A172 (cell line): ENCODE data around the gene CCK. TPM values are rescaled to one million over a fixed set of nuclear protein-coding genes. Genes with fewer than 3 reads are reported as not detected.

Source experiments
- DNase-seq: peaks from one replicate; pipeline ENCODE4 v3.0.0-alpha.2; 2015; ENCODE audit warnings: low spot score
- total RNA-seq: library from RNA; depleted of rRNA; stranded (reverse); fragments of >200 nt; shearing (Covaris generic); gene quantifications from 2 replicates; pipeline ENCODE4 v1.2.3, GENCODE V29; 2014; rRNA removed

Gene CCK
- total RNA-seq, 1 experiment from 2014 or later: not detected

DNA sequence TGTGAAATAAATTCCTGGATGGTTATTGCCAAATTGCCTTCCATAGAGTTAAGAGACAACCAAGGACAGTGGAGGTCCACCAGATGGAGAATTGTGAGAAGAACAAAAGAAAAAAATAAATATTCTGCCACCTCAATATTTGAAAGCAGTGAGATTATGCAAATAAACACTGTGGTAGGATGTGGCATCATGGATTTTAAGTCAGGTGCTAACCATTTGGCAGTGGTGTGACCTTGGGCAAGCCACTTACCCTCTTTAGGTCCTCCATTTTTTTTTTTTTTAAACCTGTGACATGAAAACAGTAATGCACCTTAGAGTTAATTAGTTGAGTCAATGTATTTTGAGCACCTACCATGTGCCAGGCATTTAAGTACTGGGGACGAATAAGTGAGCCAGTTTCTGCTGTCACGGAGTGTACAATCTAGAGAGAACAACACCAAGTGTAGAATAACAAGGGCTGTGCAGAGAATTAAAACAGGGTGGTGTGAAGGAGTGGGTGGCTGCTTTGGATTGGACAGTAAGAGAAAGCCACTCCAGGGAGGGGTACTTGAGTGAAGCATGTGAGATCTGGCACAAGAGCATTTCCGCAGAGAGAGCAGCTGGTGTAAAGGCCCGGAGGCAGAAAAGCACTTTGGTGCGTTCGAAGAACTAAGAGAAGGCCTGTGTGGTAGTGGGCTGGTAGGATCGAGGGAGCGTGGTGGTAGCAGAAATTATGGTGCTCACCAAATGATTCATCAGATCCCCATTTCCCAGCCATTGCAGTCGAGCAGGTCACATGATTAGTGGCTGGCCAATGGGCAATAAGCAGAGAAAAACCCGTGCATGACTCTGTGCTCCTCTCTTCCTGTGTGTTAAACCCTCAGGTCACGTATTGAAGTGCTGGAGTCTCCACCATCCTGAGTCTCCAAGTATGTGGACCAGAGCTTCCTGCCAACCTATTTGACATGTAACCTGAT lies 39.2 kb downstream of the CCK start:
- DNase-seq: peak; percentile 35

DNA sequence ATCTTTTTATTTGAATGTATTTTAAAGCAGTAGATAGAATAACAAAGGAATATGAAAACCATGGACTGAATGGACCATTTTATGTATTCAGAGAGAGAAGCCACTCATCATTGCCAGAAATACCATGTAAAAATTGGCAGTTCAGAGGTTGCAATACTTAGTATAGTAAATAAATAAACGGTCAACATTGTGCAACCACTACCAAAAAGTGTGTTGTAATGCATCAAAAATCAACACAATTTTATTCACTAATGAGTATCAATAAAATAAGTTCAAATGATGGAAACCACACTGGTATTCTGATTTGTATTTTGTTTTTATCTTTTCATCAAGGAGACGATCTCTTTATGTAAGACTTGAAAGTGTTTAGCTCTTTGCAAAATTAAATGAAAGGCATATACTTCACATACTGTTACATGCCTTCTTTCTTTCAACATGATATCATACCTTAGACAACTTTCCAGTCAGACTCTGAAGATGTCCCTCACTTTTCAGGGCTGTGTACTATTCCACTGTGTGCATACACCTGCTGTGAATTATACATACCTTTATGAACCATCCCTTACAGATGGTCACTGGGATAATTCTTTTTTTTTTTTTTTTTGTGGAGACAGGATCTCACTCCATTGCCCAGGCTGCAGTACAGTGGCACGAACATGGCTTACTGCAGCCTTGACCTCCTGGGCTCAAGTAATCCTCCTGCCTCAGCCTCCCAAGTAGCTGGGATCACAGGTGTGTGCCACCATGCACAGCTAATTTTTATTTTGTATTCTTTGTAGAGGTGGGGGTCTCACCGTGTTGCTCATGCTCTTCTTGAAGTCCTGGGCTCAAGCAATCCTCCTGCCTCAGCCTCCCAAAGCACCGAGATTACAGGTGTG lies 40.3 kb downstream of the CCK start:
- no peak for DNase-seq

DNA sequence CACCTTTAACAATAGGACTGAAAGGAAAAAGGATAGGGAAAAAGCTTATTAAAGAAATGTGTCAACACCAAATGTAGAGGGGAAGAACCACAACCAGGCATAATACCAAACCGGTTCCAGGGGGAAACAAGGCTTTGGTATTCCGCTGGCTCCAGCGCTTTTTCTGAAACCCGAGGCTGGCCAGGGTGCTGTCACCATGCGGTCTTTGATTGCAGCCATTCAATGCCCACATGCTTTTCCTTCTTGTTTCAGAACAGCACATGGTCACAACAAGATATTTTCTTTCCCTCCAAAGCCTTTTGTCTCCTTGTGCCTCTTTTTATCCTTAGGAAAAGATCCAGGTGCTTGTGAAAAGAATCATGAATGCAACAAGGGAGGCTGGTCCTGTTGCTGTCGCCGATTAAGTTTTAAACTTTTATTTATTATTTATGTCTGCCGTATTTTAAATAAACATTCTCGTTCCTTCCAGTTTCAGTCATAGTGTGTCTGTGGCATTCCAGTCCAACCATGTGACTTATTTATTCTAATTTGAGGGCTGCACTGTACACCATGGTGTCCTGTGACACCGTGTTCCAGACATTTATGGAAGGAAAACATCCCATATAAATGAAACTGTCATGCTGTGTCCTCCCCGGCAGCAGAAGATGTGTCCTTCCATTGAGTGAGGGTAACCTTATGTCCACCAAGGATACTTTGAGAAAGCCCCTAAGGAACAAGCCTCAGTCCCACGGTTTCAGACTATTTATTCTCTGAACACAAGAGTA lies 41.1 kb downstream of the CCK start:
- DNase-seq: no peak

DNA sequence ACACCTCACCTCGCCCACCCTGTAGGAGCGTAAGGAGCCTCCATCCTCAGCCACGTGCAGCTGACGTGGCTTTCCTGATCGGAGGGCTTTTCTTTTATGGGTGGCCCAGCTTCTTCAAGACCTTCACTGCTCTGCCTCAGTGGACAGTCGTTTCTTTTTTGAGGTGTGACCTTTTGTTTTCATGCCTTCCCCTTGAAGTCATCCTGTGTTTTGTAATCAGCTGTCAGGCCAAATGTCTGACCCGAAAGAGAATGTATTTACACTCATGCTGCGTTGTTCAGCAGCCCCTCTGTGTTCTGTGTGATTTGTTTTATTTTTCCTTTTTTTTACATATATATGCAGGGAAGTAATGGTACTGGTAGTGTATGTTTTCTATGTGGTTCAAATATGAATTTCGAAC lies 41.8 kb downstream of the CCK start:
- DNase-seq: no peak

DNA sequence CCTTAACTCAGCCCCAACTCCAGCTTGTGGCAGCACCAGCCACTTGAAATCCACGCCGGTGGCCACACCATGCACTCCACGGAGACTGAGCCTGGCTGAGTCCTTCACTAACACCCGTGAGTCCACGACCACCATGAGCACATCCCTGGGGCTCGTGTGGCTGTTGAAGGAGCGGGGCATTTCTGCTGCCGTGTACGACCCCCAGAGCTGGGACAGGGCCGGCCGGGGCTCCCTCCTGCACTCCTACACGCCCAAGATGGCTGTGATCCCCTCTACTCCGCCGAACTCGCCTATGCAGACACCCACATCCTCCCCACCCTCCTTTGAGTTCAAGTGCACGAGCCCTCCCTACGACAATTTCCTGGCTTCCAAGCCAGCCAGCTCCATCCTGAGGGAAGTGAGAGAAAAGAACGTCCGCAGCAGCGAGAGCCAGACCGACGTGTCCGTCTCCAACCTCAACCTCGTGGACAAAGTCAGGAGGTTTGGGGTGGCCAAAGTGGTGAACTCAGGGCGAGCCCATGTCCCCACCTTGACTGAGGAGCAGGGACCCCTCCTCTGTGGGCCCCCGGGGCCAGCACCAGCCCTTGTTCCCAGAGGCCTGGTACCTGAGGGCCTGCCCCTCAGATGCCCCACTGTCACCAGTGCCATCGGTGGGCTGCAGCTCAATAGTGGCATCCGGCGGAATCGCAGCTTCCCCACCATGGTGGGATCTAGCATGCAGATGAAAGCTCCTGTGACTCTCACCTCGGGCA lies 42.9 kb downstream of the CCK start:
- no peak for DNase-seq

DNA sequence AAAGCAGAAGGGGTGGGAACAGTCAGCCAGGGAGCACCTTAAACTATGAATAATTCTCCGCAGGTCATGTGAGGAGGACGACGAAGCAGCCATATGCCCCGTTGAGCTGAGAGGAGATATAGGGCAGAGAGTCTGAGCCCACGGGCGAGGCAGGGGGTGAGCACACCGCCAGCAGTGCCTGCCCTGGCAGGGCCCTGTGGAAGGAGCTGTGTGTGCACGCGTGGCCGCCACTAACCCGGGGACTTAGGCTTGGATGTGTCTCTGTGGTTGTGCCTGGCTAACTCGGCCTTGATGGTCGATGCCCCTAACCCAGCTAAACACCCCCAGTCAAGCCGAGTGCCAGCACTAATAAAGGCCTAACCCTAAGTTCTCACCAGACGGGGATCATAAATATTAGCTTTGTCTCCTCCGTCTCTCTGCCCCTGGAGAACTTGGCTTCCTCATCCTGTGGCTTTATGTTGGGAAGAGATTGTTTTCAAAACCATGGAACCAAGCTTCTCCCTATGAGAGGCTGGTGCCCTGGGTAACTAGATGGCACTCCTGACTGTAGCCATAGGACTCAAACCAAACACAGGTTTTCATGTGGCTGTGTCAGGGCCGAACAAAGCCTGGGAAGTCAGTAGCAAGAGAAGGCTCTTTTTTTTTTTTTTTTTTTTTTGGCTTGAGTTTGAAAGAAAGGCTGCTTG lies 45.4 kb downstream of the CCK start:
- no peak for DNase-seq

DNA sequence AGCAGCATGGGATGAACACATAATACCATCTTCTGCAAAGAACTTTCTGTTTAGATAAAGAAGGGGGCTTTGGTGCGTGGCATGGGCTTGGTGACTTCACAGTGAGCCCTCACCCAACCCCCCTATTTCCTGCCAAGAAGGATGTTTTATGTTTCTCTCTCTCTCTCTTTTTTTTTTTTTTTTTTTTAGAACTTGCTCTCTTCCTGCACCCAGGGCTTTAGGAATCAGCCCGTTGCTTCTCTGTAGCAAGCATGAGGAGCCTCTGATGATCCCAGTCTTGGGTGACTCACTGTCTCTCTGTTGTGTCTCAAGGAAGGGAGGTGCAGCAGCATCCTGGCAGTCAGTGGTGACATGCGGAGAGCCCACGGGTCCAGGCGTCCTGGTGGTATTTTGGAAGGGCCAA lies 49.1 kb downstream of the CCK start:
- peak; percentile 41 for DNase-seq

DNA sequence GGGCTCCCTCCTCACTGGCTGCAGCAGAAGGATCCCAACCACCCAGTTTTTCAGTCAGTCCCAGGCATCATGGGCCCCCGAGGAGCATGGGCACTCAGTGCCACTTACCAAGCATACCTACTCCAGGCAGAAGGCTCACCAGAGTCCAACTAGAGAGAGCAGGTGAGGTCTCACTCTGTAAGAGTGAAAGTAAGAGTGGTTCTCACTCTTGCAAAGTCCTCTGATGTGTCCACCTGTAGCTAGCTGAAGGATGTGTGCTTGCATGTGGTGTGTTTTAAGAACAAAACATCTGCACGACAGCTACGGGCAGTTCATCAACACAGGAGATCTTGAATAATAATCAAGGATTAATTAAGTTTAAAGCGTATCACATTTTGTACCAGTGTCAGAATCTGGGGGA lies 49.7 kb downstream of the CCK start:
- DNase-seq: no peak

DNA sequence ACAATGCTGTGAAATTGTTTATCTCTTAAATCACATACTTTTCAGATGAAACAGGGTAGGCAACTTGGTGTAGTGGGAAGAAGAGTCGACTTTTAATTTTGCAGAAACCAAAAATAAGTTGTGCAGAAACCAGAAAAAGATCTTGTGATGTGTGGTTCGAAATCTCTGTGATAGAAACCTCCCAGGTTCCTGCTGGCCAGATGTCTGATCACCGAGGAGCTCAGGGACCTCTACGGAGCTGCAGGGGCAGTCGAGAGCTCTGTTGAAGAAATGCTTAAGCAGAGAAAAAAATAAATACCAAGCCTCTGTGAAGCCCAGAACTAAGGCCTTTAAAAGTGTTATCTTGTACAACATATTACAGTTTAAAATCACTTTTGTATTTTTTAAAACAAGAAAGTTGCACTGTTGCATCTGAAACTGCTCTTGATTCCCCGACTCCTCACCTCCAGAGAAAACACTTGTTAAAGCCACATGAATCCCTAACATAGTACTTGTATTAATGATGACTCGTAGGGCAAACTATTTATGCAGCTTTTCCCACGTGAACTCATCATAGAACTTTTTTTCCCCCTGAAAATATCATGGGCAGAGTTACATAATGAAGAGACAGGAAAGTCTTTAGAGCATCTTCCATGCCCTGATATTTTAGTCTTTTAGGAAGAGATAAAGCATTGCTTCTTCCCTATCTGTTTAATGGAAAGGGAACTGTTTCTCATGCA lies 51.3 kb downstream of the CCK start:
- peak; percentile 28 for DNase-seq

DNA sequence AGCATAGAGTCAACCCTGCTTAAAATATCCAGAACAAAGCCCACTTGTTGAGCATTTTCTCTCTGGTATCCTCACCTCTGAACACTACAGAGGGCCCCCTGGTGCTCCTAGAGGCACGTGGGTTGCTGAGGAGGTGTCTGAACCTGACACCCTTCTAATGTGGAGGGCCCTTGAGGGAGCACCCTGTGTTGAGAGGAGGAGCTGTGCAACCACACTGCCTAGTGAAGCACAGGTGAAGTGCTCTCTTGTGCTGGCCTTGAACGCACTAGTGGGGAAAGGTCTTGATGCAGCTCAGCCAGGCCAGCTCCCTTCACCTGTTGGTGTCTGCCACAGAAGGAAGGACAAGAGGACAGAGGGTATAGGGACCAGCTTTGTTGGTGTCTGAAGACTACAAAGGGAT lies 51.9 kb downstream of the CCK start:
- DNase-seq: no peak

DNA sequence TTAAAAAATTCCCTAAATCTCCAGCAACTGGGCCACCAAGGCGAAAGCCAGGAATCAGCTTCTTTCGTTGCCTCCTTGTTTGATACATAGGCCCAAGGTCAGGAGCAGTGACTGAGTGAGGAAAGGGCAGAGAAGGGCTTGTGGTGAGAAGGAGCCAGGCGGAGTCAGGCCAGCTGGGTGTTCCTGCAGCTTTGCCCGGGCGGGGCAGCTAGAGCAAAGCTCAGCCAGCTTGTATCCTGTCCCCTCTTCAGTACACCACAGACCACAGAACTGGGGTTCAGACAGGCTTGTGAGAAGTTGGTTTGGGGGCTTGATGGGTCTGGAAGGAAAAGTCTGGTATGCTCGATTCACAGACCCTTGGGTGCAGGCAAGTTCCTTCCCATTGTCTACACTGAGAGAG lies 52.6 kb downstream of the CCK start:
- DNase-seq: peak; percentile 23

DNA sequence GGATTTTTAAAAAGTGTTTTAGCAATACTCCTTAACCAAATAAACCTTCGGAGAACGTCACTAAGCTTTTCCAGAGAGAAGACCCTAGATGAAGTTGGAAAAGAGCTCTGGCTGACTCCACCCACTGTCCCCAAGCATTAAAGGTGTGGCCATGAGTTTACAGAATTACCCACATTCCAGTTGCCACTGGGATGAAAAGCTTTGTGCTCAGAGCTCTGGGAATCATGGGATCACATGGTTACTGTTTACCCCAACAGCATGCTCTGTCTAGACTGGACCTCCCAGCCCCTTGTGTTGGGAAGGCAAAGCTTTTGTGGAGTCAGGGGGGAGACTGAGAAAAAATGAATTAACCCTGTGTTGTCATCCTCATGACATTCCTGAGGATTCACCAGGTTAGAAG lies 55.3 kb downstream of the CCK start:
- DNase-seq: no peak

DNA sequence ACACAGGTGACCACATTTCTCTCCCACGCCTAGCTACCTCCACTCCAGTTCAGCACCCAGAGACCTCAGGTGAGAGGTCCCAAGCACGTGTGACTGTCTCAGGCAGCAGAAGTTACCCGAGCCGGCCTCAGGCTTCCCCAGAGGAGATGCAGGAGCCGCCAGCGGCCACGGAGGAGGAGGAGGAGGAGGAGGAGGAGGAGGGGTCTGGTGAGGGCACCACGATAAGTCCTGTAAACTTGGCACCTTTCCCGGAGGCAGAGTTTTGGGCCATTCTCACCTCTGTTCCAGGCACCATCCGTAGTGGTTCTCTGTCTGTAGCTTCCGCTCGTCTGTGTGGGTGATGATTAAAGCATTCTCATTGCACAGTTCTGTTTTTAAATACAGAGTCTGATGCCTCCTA lies 56.1 kb downstream of the CCK start:
- DNase-seq: no peak

Other genes with a start within 250 kb of the CCK start
- gene TRAK1, start 174.8 kb downstream of the CCK start, total RNA-seq: 10.3 and 10.6 TPM in 2 replicates
- gene LYZL4, start 144.4 kb upstream of the CCK start, total RNA-seq: not detected in 2 replicates
- not detected in 2 replicates for gene VIPR1, start 236.5 kb upstream of the CCK start, total RNA-seq